BJ (cell line): ENCODE measurements around the gene CPB2. TPM values are rescaled to one million over a fixed set of nuclear protein-coding genes. Genes with fewer than 3 reads are reported as not detected.

ENCODE experiments used
- CTCF ChIA-PET: fragments of 350-600 bp; formaldehyde crosslinking; extraction: SDS; loops from one replicate; lab custom pipeline; 2021; ENCODE audit warnings: antibody characterized with exemption, inconsistent platforms; lab: Yijun Ruan, JAX
- POLR2A ChIA-PET: fragments of 300-600 bp; sonication (Branson Sonifier 250); formaldehyde crosslinking; extraction: SDS; loops from one replicate; lab custom pipeline; 2021; ENCODE audit warnings: antibody characterized with exemption; lab: Charles Lee
- DNase-seq: peaks from one replicate; pipeline ENCODE4 v3.0.0-alpha.2; 2011; ENCODE audit warnings: low read depth
- H3K27me3 ChIP-seq: 2 replicates; pipeline ENCODE4 v1.6.0; 2011; ENCODE audit warnings: low read length; ENCODE audit not compliant: control insufficient read depth, insufficient read depth
- H3K36me3 ChIP-seq: 2 replicates; pipeline ENCODE4 v1.5.1; 2011; ENCODE audit warnings: low read length; ENCODE audit not compliant: control insufficient read depth, insufficient read depth
- H3K4me3 ChIP-seq: 2 replicates; pipeline ENCODE4 v1.5.1; 2011; ENCODE audit warnings: low read depth, mild to moderate bottlenecking, control low read depth, low read length
- CTCF ChIP-seq: IDR thresholded peaks from 2 replicates; pipeline ENCODE4 v1.5.1; 2011; ENCODE audit warnings: low read depth, mild to moderate bottlenecking, control low read depth, inconsistent platforms, low read length, moderate library complexity; ENCODE audit not compliant: insufficient read depth
- polyA plus RNA-seq: library from polyadenylated mRNA; depleted of rRNA; stranded (reverse); fragments of >200 nt; gene quantifications from 2 replicates; pipeline ENCODE4 v1.2.3, GENCODE V29; 2011

CPB2 gene
- polyA plus RNA-seq, 1 experiment, result not detected

GRCh38 chr13:46071590-46072249, 33.1 kb downstream of the CPB2 start:
- TF ChIP-seq CTCF, result no peak
- CTCF ChIA-PET, result interaction anchor here (1.0 kb wide), 1 partner anchor 55 kb away, joined by 3 read pairs; no protein-coding TSS in a partner anchor
- H3K36me3 ChIP-seq, result no peaks in the 10 kb centered on the region
- POLR2A ChIA-PET, result no interaction called here
- no peaks in the 10 kb centered on the region for H3K27me3 ChIP-seq
- DNase-seq, result no peak
- H3K4me3 ChIP-seq, result no peak overlapping the region

- no peak for TF ChIP-seq CTCF
- H3K27me3 ChIP-seq, result no peaks in the 10 kb centered on the region
- no peak overlapping the region for H3K4me3 ChIP-seq
- ChIA-PET POLR2A (no interaction called here), CTCF (no interaction called here)
- DNase-seq, result no peak
- no peaks in the 10 kb centered on the region for H3K36me3 ChIP-seq
Observed at GRCh38 chr13:46063292-46063691, 41.5 kb downstream of the CPB2 start.

- Histone ChIP-seq H3K36me3 (no peaks in the 10 kb centered on the region), H3K27me3 (no peaks in the 10 kb centered on the region), H3K4me3 (no peak overlapping the region)
- CTCF ChIA-PET, result no interaction called here
- DNase-seq, result no peak
- POLR2A ChIA-PET, result no interaction called here
- no peak for TF ChIP-seq CTCF
Observed at GRCh38 chr13:46062185-46062584, 42.6 kb downstream of the CPB2 start.

- no peak for DNase-seq
- CTCF ChIA-PET, result interaction anchor here (1.4 kb wide), 1 partner anchor 67 kb away, joined by 4 read pairs; no protein-coding TSS in a partner anchor
- H3K36me3 ChIP-seq, result no peaks in the 10 kb centered on the region
- H3K27me3 ChIP-seq, result no peaks in the 10 kb centered on the region
- H3K4me3 ChIP-seq, result no peak overlapping the region
- POLR2A ChIA-PET, result no interaction called here
- TF ChIP-seq CTCF, result no peak
Observed at GRCh38 chr13:46059405-46059804, 45.4 kb downstream of the CPB2 start.

GRCh38 chr13:46058268-46058667, 46.6 kb downstream of the CPB2 start:
- no peak overlapping the region for H3K4me3 ChIP-seq
- ChIA-PET POLR2A (no interaction called here), CTCF (interaction anchor here (1.4 kb wide), 1 partner anchor 68 kb away, joined by 4 read pairs; no protein-coding TSS in a partner anchor)
- no peak for DNase-seq
- no peaks in the 10 kb centered on the region for H3K27me3 ChIP-seq
- no peak for TF ChIP-seq CTCF
- no peaks in the 10 kb centered on the region for H3K36me3 ChIP-seq
